ENCODE data around the gene IBSP.

DNA sequence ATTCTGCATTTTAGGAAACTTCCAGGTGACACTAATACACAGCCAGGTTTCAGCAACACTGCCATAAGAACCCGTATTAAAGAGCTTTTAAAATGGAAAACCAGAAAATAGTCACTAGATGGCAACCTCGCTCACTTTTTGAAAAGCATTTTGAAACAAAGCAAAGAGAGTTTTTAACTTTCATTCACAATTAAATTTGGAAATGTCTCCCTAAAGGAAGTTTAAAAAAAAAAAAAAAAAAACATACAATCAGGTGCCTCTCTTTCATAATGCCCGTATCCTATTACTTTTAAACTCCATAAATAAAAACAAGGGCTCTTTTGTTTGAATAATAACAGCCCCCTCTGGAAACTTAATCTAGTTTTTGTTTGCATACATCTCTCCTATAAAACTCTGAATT, 53.8 kb downstream of the IBSP start:
- TF ChIP-seq POLR2A (IDR thresholded peaks at IDR 0.05; ENCODE audit: low read depth, low read length) (no peak), POLR2AphosphoS5 (IDR thresholded peaks at IDR 0.05; ENCODE audit: low read depth, low read length) (no peak), TAF1 (IDR thresholded peaks at IDR 0.05; ENCODE audit: borderline replicate concordance, low read depth, low read length) (no peak)
